HEK293 (cell line): ENCODE data around the gene ZNF396.

ENCODE experiments used
- CTCF ChIA-PET: fragments of 350-600 bp; formaldehyde crosslinking; extraction: SDS; loops from one replicate; lab custom pipeline; 2021; ENCODE audit warnings: antibody characterized with exemption; lab: Yijun Ruan, JAX
- POLR2A ChIA-PET: fragments of 300-600 bp; formaldehyde crosslinking; extraction: SDS; loops from one replicate; lab custom pipeline; 2020; ENCODE audit warnings: antibody characterized with exemption, inconsistent platforms; lab: Yijun Ruan, JAX
- H3K27ac ChIP-seq: fragments of 200-500 bp; sonication (Bioruptor generic); 2 replicates; pipeline ENCODE4 v1.5.1; 2014; ENCODE audit warnings: low read depth, low read length, control low read depth, inconsistent platforms; ENCODE audit errors: extremely low read depth
- H3K36me3 ChIP-seq, 2 experiments: fragments of 200-500 bp in 1 of 2; sonication (Bioruptor generic) in 1 of 2; 1 replicate in 1 of 2; 2 replicates in 1 of 2; pipeline ENCODE4 v1.5.1; 2014 to 2017; ENCODE audit warnings: inconsistent platforms in 2 of 2, low read length in 2 of 2; ENCODE audit not compliant: control insufficient read depth in 2 of 2, insufficient read depth in 1 of 2
- H3K4me1 ChIP-seq: fragments of 200-500 bp; sonication (Bioruptor generic); 2 replicates; pipeline ENCODE4 v1.5.1; 2014; ENCODE audit warnings: mild to moderate bottlenecking, low read length, inconsistent platforms; ENCODE audit not compliant: control insufficient read depth, insufficient read depth
- H3K4me3 ChIP-seq: 2 replicates; pipeline ENCODE4 v1.5.1; 2011; ENCODE audit warnings: low read depth, mild to moderate bottlenecking, control low read depth, low read length, moderate library complexity
- H3K9me3 ChIP-seq: fragments of 200-500 bp; sonication (Bioruptor generic); 2 replicates; pipeline ENCODE4 v1.5.1; 2014; ENCODE audit warnings: low read depth, low read length, inconsistent platforms; ENCODE audit not compliant: control insufficient read depth, insufficient read depth
- BCL11B ChIP-seq: fragments of 450-650 bp; formaldehyde crosslinking; IDR thresholded peaks from 2 replicates; pipeline ENCODE4 v1.5.1; 2016; ENCODE audit warnings: low read depth, missing biosample characterization, missing genetic modification characterization
- INSM2 ChIP-seq: fragments of 450-650 bp; formaldehyde crosslinking; IDR thresholded peaks from 2 replicates; pipeline ENCODE4 v1.5.1; 2016; ENCODE audit warnings: missing biosample characterization, missing genetic modification characterization
- PATZ1 ChIP-seq: fragments of 450-650 bp; formaldehyde crosslinking; IDR thresholded peaks from 2 replicates; pipeline ENCODE4 v1.5.1; 2016; ENCODE audit warnings: missing biosample characterization, missing genetic modification characterization
- PRDM2 ChIP-seq: fragments of 450-650 bp; formaldehyde crosslinking; IDR thresholded peaks from 2 replicates; pipeline ENCODE4 v1.5.1; 2016; ENCODE audit warnings: missing biosample characterization, missing genetic modification characterization, borderline replicate concordance
- WT1 ChIP-seq: fragments of 450-650 bp; formaldehyde crosslinking; IDR thresholded peaks from 2 replicates; pipeline ENCODE4 v1.5.1; 2016; ENCODE audit warnings: missing biosample characterization, missing genetic modification characterization
- ZBTB11 ChIP-seq: fragments of 450-650 bp; formaldehyde crosslinking; conservative IDR thresholded peaks from 2 replicates; pipeline ENCODE4 v1.5.1; 2016; ENCODE audit warnings: low read depth, missing biosample characterization, missing genetic modification characterization
- ZBTB44 ChIP-seq: fragments of 450-650 bp; IDR thresholded peaks from 2 replicates; pipeline ENCODE4 v1.5.1; 2018; ENCODE audit warnings: missing biosample characterization, mild to moderate bottlenecking, missing genetic modification characterization
- ZBTB48 ChIP-seq: fragments of 450-650 bp; formaldehyde crosslinking; IDR thresholded peaks from 2 replicates; pipeline ENCODE4 v1.5.1; 2016; ENCODE audit warnings: missing biosample characterization, missing genetic modification characterization
- ZNF10 ChIP-seq: fragments of 450-650 bp; formaldehyde crosslinking; IDR thresholded peaks from 2 replicates; pipeline ENCODE4 v1.5.1; 2017; ENCODE audit warnings: missing biosample characterization, missing genetic modification characterization
- ZNF148 ChIP-seq: fragments of 450-650 bp; formaldehyde crosslinking; IDR thresholded peaks from 2 replicates; pipeline ENCODE4 v1.5.0; 2017; ENCODE audit warnings: missing biosample characterization, missing genetic modification characterization, borderline replicate concordance
- ZNF549 ChIP-seq: fragments of 450-650 bp; IDR thresholded peaks from 2 replicates; pipeline ENCODE4 v1.5.1; 2018; ENCODE audit warnings: missing biosample characterization, missing genetic modification characterization, mild to moderate bottlenecking, inconsistent platforms, moderate library complexity
- ZNF677 ChIP-seq: fragments of 450-650 bp; IDR thresholded peaks from 2 replicates; pipeline ENCODE4 v1.5.0; 2018; ENCODE audit warnings: missing biosample characterization, mild to moderate bottlenecking, missing genetic modification characterization, moderate library complexity
- ZNF692 ChIP-seq: fragments of 450-650 bp; formaldehyde crosslinking; IDR thresholded peaks from 2 replicates; pipeline ENCODE4 v1.5.1; 2016; ENCODE audit warnings: missing biosample characterization, missing genetic modification characterization
- ZNF785 ChIP-seq: fragments of 450-650 bp; formaldehyde crosslinking; IDR thresholded peaks from 2 replicates; pipeline ENCODE4 v1.5.1; 2016; ENCODE audit warnings: missing biosample characterization, missing genetic modification characterization

ZNF396 gene

GRCh38 chr18:35326695-35327387 lies 50.3 kb downstream of the ZNF396 start:
- H3K9me3 ChIP-seq: no peaks in the 10 kb centered on the region
- no peaks in the 10 kb centered on the region for H3K4me1 ChIP-seq
- no peak overlapping the region for H3K4me3 ChIP-seq
- peaks cover 0 to 6% of the 10 kb centered on the region in 2 experiments; a peak in 1 of 3 replicates for H3K36me3 ChIP-seq
- POLR2A ChIA-PET: interaction anchor here (1.0 kb wide), 1 partner anchor 15 kb away, joined by 4 read pairs; no protein-coding TSS in a partner anchor
- no peak overlapping the region for H3K27ac ChIP-seq
- CTCF ChIA-PET: no interaction called here
- TF ChIP-seq ZBTB48 (tag by site-specific recombination) (no peak), ZNF148 (tag by site-specific recombination) (no peak), ZNF677 (no peak), ZNF549 (tag by site-specific recombination) (no peak), ZNF10 (tag by site-specific recombination) (no peak), ZNF692 (tag by site-specific recombination) (no peak), INSM2 (tag by site-specific recombination) (no peak), PATZ1 (tag by site-specific recombination) (no peak), ZBTB44 (no peak), BCL11B (tag by site-specific recombination) (no peak), WT1 (tag by site-specific recombination) (no peak), ZBTB11 (no peak), ZNF785 (tag by site-specific recombination) (no peak), PRDM2 (tag by site-specific recombination) (no peak)
